Body of pancreas (tissue), 4 donors: Measurements from ENCODE around the gene SH3BP4. TPM values are rescaled to one million over a fixed set of nuclear protein-coding genes. Genes with fewer than 3 reads are reported as not detected.

Experiments used
- ATAC-seq: fragments of 150-250 bp; one replicate; pipeline ENCODE4 v1.9.1; 2016
- DNase-seq, 4 donors: peaks; one replicate each; pipeline ENCODE4 v3.0.0-alpha.2; 2019
- H3K27ac ChIP-seq, 4 donors: fragments of 200-600 bp; sonication (generic); 1 replicate in 3 of 4; 2 replicates in 1 of 4; pipeline versions ENCODE4 v1.5.1 to v1.6.1; 2016 to 2019; ENCODE audit warnings: mild to moderate bottlenecking in 1 of 4, mixed read lengths in 1 of 4, moderate library complexity in 1 of 4
- H3K27me3 ChIP-seq, 2 donors: fragments of 200-600 bp; sonication (generic); one replicate each; pipeline ENCODE4 v1.6.0; 2016; ENCODE audit warnings: mild to moderate bottlenecking in 1 of 2
- H3K36me3 ChIP-seq, 2 donors: fragments of 200-600 bp; sonication (generic); replicated peaks in 1 of 2; 2 replicates each; pipeline ENCODE4 v1.5.1; 2016; ENCODE audit warnings: low read depth in 2 of 2; ENCODE audit not compliant: insufficient read depth in 1 of 2
- H3K4me1 ChIP-seq: fragments of 200-600 bp; sonication (generic); one replicate; pipeline ENCODE4 v1.6.0; 2016
- H3K4me3 ChIP-seq, 2 donors: fragments of 200-600 bp; sonication (generic); 1 replicate in 1 of 2; 2 replicates in 1 of 2; pipeline ENCODE4 v1.5.1; 2016 to 2019
- H3K9me3 ChIP-seq, 3 donors: fragments of 200-600 bp; sonication (generic); 1 replicate in 2 of 3; 2 replicates in 1 of 3; pipeline ENCODE4 v1.5.1; 2016
- CTCF ChIP-seq, 7 experiments: fragments of 450-650 bp in 4 of 7; fragments of 200-600 bp in 3 of 7; sonication (generic) in 3 of 7; IDR thresholded peaks; one replicate each; pipeline ENCODE4 v1.5.1; 2016 to 2019; ENCODE audit warnings: antibody characterized with exemption in 7 of 7
- POLR2A ChIP-seq, 3 donors: fragments of 450-650 bp; IDR thresholded peaks; one replicate each; pipeline ENCODE4 v1.6.1; 2016; ENCODE audit warnings: antibody characterized with exemption in 3 of 3, mild to moderate bottlenecking in 2 of 3
- WGBS, 2 donors: methylation state at CpG; one replicate each; pipeline ENCODE4 v1.1.5; 2017; 5-methylcytosine and 5-hydroxymethylcytosine counted together
- intact Hi-C: fragments of 100-400 bp; cut with DNase I; formaldehyde crosslinking; loops from one replicate; pipeline ENCODE4 v1.15.1; 2023
- total RNA-seq, 2 donors: library from RNA; depleted of rRNA; stranded (reverse); fragments of >200 nt; gene quantifications; one replicate each; pipeline ENCODE4 v1.1.0, GENCODE V29; 2016

The SH3BP4 gene
- total RNA-seq, 2 donors from 2014 or later, result 62.6 to 71.9 TPM

GRCh38 chr2:235059161-235059560 lies 107.3 kb downstream of the SH3BP4 start:
- intact Hi-C loops, result no loop called here
- WGBS, 2 donors, result 87 to 95% methylated on average over 1 of the region's 1 CpG
- no peak for DNase-seq
- Histone ChIP-seq H3K27me3 (no peaks in the 10 kb centered on the region), H3K27ac (no peak overlapping the region), H3K9me3 (no peaks in the 10 kb centered on the region), H3K36me3 (peaks cover 0 to 5% of the 10 kb centered on the region in 2 donors), H3K4me3 (no peak overlapping the region), H3K4me1 (peaks cover 4% of the 10 kb centered on the region)
- no peak for ATAC-seq
- no peak for TF ChIP-seq CTCF (IDR thresholded peaks at IDR 0.05)
- TF ChIP-seq POLR2A (IDR thresholded peaks at IDR 0.05), result no peak

GRCh38 chr2:235061656-235062055 lies 109.8 kb downstream of the SH3BP4 start:
- intact Hi-C loops, result no loop called here
- no peak for ATAC-seq
- Histone ChIP-seq H3K4me1 (no peaks in the 10 kb centered on the region), H3K4me3 (no peak overlapping the region), H3K27me3 (no peaks in the 10 kb centered on the region), H3K36me3 (peaks cover 0 to under 1% of the 10 kb centered on the region in 2 donors), H3K27ac (no peak overlapping the region), H3K9me3 (no peaks in the 10 kb centered on the region)
- 86 to 89% methylated on average over 10 of the region's 10 CpGs for WGBS, 2 donors
- TF ChIP-seq POLR2A (IDR thresholded peaks at IDR 0.05) (no peak), CTCF (IDR thresholded peaks at IDR 0.05) (no peak)
- no peak for DNase-seq

- ATAC-seq (no peak), DNase-seq (no peak)
- no peak overlapping the region for H3K27ac ChIP-seq
- no peaks in the 10 kb centered on the region for H3K27me3 ChIP-seq
- WGBS, 2 donors, result 61 to 65% methylated on average over 17 of the region's 17 CpGs
- H3K4me3 ChIP-seq, result no peak overlapping the region
- no peaks in the 10 kb centered on the region for H3K36me3 ChIP-seq
- H3K9me3 ChIP-seq, result no peaks in the 10 kb centered on the region
- no peaks in the 10 kb centered on the region for H3K4me1 ChIP-seq
- intact Hi-C loops, result no loop called here
- no peak for TF ChIP-seq POLR2A (IDR thresholded peaks at IDR 0.05)
- no peak for TF ChIP-seq CTCF (IDR thresholded peaks at IDR 0.05)
These were observed 111.7 kb downstream of the SH3BP4 start for GRCh38 chr2:235063471-235063961.

- TF ChIP-seq POLR2A (IDR thresholded peaks at IDR 0.05) (no peak), CTCF (IDR thresholded peaks at IDR 0.05) (no peak)
- H3K4me3 ChIP-seq, result no peak overlapping the region
- H3K36me3 ChIP-seq, result no peaks in the 10 kb centered on the region
- intact Hi-C loops, result no loop called here
- no peak for ATAC-seq
- 82 to 85% methylated on average over 7 of the region's 7 CpGs for WGBS, 2 donors
- no peaks in the 10 kb centered on the region for H3K27me3 ChIP-seq
- DNase-seq, result no peak
- H3K9me3 ChIP-seq, result no peaks in the 10 kb centered on the region
- no peak overlapping the region for H3K27ac ChIP-seq
- H3K4me1 ChIP-seq, result no peaks in the 10 kb centered on the region
These were observed 113.2 kb downstream of the SH3BP4 start for GRCh38 chr2:235064976-235065375.

GRCh38 chr2:235066490-235066889 lies 114.7 kb downstream of the SH3BP4 start:
- Histone ChIP-seq H3K36me3 (no peaks in the 10 kb centered on the region), H3K4me1 (no peaks in the 10 kb centered on the region), H3K9me3 (no peaks in the 10 kb centered on the region), H3K27ac (no peak overlapping the region), H3K4me3 (no peak overlapping the region), H3K27me3 (no peaks in the 10 kb centered on the region)
- ATAC-seq (no peak), DNase-seq (no peak)
- WGBS, 2 donors, result 79 to 88% methylated on average over 4 of the region's 4 CpGs
- intact Hi-C loops, result no loop called here
- TF ChIP-seq CTCF (IDR thresholded peaks at IDR 0.05), result no peak
- no peak for TF ChIP-seq POLR2A (IDR thresholded peaks at IDR 0.05)
